ENCODE data around the gene PPP1R3E.
"Not testable (repeated sequence)": the region's sequence is repeated elsewhere in the genome, so short reads cannot be mapped to it uniquely, and the experiment has no call there.

PPP1R3E gene

DNA sequence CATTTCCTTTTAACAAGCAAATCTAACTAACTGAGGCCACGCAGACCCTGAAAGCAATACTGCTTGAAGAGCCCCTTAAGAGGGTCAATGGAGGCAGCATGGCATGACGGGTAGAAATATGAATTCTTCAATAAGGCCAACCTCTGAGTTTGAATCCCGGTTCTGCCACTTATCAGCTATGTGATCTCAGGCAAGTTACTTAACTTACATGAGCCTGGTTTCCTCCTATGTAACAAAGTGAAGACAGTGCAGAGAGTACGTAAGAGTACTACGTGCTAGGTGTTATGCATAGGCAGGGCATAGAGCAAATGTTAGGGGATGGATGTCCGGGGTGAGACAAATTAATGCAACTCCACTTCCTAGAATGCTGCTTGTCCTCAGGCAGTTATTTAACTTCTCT is 21.4 kb downstream of the PPP1R3E start:
- H3K4me3 ChIP-seq (ENCODE audit: control insufficient read depth, low read depth, low read length), result no peak overlapping the region
- TF ChIP-seq, protein P1, sequence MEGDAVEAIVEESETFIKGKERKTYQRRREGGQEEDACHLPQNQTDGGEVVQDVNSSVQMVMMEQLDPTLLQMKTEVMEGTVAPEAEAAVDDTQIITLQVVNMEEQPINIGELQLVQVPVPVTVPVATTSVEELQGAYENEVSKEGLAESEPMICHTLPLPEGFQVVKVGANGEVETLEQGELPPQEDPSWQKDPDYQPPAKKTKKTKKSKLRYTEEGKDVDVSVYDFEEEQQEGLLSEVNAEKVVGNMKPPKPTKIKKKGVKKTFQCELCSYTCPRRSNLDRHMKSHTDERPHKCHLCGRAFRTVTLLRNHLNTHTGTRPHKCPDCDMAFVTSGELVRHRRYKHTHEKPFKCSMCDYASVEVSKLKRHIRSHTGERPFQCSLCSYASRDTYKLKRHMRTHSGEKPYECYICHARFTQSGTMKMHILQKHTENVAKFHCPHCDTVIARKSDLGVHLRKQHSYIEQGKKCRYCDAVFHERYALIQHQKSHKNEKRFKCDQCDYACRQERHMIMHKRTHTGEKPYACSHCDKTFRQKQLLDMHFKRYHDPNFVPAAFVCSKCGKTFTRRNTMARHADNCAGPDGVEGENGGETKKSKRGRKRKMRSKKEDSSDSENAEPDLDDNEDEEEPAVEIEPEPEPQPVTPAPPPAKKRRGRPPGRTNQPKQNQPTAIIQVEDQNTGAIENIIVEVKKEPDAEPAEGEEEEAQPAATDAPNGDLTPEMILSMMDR (IDR thresholded peaks at IDR 0.05; ENCODE audit: control insufficient read depth, insufficient read depth, low read depth, low read length, missing control alignments), result no peak
- DNase-seq (ENCODE audit: low read depth), result no peak

DNA sequence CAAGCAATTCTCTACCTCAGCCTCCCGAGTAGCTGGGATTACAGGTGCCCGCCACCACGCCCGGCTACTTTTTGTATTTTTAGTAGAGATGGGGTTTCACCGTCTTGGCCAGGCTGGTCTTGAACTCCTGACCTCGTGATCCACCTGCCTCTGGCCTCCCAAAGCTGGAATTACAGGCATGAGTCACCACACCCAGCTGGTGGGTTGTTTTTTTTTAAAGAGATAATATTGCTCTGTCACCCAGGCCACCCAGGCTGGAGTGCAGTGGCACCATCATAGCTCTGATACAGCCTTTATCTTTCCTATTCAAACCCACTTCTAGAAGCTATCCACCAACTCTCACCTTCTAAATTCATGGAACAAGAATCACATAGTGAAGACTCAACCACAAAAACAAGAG is 24.7 kb downstream of the PPP1R3E start:
- not testable (repeated sequence) for H3K4me3 ChIP-seq (ENCODE audit: control insufficient read depth, low read depth, low read length); DNase-seq (ENCODE audit: low read depth)

DNA sequence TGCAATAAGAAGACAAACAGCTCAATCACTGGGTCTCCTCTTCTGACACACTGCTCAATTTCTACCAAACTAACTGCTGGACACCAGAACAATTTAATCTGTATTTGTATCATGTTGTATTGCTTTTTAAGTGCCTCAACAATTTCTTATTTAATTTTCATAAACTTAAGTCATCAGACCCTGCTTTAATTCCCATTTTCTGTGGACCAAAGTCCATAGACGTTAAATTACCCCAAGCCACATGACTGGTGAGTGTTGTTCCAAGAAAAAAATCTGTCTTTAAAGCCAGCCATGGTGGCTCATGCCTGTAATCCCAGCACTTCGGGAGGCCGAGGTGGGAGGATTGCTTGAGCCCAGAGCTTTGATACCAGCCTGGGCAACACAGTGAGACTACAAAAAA is 25.5 kb downstream of the PPP1R3E start:
- DNase-seq (ENCODE audit: low read depth), result no peak
- no peak overlapping the region for H3K4me3 ChIP-seq (ENCODE audit: control insufficient read depth, low read depth, low read length)
- TF ChIP-seq, protein P1 (IDR thresholded peaks at IDR 0.05; ENCODE audit: control insufficient read depth, insufficient read depth, low read depth, low read length, missing control alignments), result no peak

GRCh38 chr14:23275412-23275811 is 27.2 kb downstream of the PPP1R3E start:
- TF ChIP-seq, protein P1 (IDR thresholded peaks at IDR 0.05; ENCODE audit: control insufficient read depth, insufficient read depth, low read depth, low read length, missing control alignments), result no peak
- no peak overlapping the region for H3K4me3 ChIP-seq (ENCODE audit: control insufficient read depth, low read depth, low read length)
- no peak for DNase-seq (ENCODE audit: low read depth)

DNA sequence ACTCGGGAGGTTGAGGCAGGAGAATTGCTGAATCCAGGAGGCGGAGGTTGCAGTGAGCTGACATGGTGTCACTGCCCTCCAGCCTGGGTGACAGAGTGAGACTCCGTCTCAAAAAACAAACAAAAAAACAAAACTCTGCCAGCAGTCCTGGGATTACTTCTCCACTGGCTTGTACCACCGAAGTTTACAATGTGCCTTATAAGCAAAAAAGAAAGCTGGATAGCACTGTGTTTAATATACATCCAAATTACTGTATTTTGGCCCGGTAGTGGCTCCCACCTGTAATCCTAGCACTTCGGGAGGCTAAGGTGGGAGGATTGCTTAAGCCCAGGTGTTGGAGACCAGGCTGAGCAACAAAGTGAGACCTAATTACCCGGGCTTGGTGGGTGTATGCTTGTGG is 33.5 kb downstream of the PPP1R3E start:
- H3K4me3 ChIP-seq (ENCODE audit: control insufficient read depth, low read depth, low read length), result no peak overlapping the region
- DNase-seq (ENCODE audit: low read depth), result no peak
- TF ChIP-seq, protein P1 (IDR thresholded peaks at IDR 0.05; ENCODE audit: control insufficient read depth, insufficient read depth, low read depth, low read length, missing control alignments), result no peak

DNA sequence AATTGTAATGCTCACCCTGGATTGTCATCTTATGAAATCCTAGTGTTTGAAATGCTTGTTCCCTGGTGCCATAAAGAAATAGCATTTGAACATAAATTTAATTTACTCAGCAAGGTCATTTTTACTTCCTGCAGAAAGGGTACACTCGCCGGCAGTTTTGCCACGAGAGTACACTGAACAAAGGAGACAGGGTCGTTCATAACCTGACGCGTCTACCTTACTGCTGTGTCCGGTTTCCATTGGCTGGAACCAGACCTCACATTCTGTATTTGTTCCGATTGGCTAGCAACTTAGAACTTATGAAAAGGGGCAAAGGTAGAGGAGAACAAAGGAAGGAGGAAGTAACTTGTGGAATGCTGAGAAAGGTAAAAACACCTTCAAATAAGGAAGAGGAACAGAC is 41.8 kb downstream of the PPP1R3E start:
- DNase-seq (ENCODE audit: low read depth), result not testable (repeated sequence)

DNA sequence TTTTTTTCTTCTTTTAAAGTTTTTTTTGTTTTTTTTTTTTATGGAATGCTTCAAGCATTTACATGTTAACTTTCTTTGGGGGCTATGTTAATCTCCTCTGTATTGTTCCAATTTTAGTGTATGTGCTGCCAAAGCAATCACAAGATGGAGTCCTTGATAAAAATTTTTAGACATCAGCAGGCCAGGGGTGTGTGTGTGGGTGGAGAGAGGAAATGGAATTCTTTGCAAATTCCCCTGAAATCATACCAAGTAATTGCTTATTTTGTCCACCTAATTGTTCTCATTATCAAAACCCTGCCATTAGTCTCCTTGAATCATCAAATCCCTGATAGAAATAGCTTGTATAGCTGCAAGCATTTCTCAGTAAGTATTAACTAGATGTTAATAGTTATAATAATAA is 43.2 kb downstream of the PPP1R3E start:
- DNase-seq (ENCODE audit: low read depth), result no peak
- TF ChIP-seq, protein P1 (IDR thresholded peaks at IDR 0.05; ENCODE audit: control insufficient read depth, insufficient read depth, low read depth, low read length, missing control alignments), result no peak
- no peak overlapping the region for H3K4me3 ChIP-seq (ENCODE audit: control insufficient read depth, low read depth, low read length)

More for the DNA sequence above, 41.8 kb downstream of the PPP1R3E start:
- not testable (repeated sequence) for H3K4me3 ChIP-seq (ENCODE audit: control insufficient read depth, low read depth, low read length)

DNA sequence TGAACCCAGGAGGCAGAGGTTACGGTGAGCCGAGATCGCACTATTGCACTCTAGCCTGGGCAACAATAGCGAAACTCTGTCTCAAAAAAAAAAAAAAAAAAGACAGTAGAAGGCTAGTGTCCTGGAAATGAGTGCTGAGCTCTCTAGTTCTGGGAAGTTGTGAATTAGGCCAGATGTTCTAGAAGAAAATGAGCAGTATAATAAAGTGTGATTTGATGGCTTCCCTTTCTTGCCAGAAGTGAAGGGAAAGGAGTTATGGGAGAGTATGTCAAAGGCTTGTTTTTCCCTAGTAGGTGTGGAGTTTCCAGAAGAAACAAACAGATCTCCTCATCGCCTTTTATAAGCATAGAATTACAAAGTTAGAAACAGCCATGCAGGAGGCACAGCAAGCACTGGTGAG is 44.4 kb downstream of the PPP1R3E start:
- DNase-seq (ENCODE audit: low read depth), result no peak
- H3K4me3 ChIP-seq (ENCODE audit: control insufficient read depth, low read depth, low read length), result no peak overlapping the region
- TF ChIP-seq, protein P1 (IDR thresholded peaks at IDR 0.05; ENCODE audit: control insufficient read depth, insufficient read depth, low read depth, low read length, missing control alignments), result no peak
